Suppressor macrophage treated with lipopolysaccharide for 4 hours (primary cell): ENCODE data around the gene EXOSC9.
A peak's percentile ranks its signal among the peaks of the same experiment; 100 is the strongest.
"Not testable (repeated sequence)": the region's sequence is repeated elsewhere in the genome, so short reads cannot be mapped to it uniquely, and the experiment has no call there.

ENCODE experiments used
- DNase-seq: peaks from one replicate; pipeline ENCODE4 v3.0.0-alpha.2; 2020

The EXOSC9 gene

GRCh38 chr4:121800961-121801714 lies at the start of gene EXOSC9:
EXOSC9 (plus strand) TSS chr4:121801323; CDS start chr4:121801425, 102 bp downstream.
- peak; percentile 98 for DNase-seq

GRCh38 chr4:121752142-121752541 lies 49.0 kb upstream of the EXOSC9 start:
- not testable (repeated sequence) for DNase-seq

GRCh38 chr4:121758925-121759568 lies 42.1 kb upstream of the EXOSC9 start:
- DNase-seq, result no peak

GRCh38 chr4:121760205-121760604 lies 40.9 kb upstream of the EXOSC9 start:
- DNase-seq, result no peak

GRCh38 chr4:121764303-121764701 lies 36.8 kb upstream of the EXOSC9 start:
- no peak for DNase-seq

GRCh38 chr4:121764702-121765367 lies 36.3 kb upstream of the EXOSC9 start, which contains the start of gene SMIM43:
SMIM43 (minus strand) TSS chr4:121765164; CDS start chr4:121765105, 59 bp downstream.
- no peak for DNase-seq

GRCh38 chr4:121765368-121765705 lies 35.8 kb upstream of the EXOSC9 start:
- DNase-seq, result no peak

- no peak for DNase-seq
Observed at GRCh38 chr4:121765971-121766538, 35.1 kb upstream of the EXOSC9 start.

GRCh38 chr4:121767166-121767565 lies 34.0 kb upstream of the EXOSC9 start:
- DNase-seq, result no peak

GRCh38 chr4:121769341-121769740 lies 31.8 kb upstream of the EXOSC9 start:
- DNase-seq, result no peak

- no peak for DNase-seq
Observed at GRCh38 chr4:121771869-121772268, 29.3 kb upstream of the EXOSC9 start.

- no peak for DNase-seq
Observed at GRCh38 chr4:121773883-121774282, 27.2 kb upstream of the EXOSC9 start.

GRCh38 chr4:121776610-121777401 lies 24.3 kb upstream of the EXOSC9 start:
- no peak for DNase-seq

GRCh38 chr4:121777625-121778024 lies 23.5 kb upstream of the EXOSC9 start:
- no peak for DNase-seq

- DNase-seq, result no peak
Observed at GRCh38 chr4:121778991-121779628, 22.0 kb upstream of the EXOSC9 start.

- DNase-seq, result peak; percentile 39
Observed at GRCh38 chr4:121783210-121783609, 17.9 kb upstream of the EXOSC9 start.

GRCh38 chr4:121784401-121784800 lies 16.7 kb upstream of the EXOSC9 start:
- no peak for DNase-seq

GRCh38 chr4:121784975-121785374 lies 16.1 kb upstream of the EXOSC9 start:
- no peak for DNase-seq

GRCh38 chr4:121785479-121785878 lies 15.6 kb upstream of the EXOSC9 start:
- DNase-seq, result no peak

GRCh38 chr4:121786221-121786620 lies 14.9 kb upstream of the EXOSC9 start:
- DNase-seq, result no peak

GRCh38 chr4:121788896-121789295 lies 12.2 kb upstream of the EXOSC9 start:
- no peak for DNase-seq

GRCh38 chr4:121789455-121789854 lies 11.7 kb upstream of the EXOSC9 start:
- DNase-seq, result no peak
